Astrocyte (in vitro differentiated cells and primary cell): ENCODE results near the gene RIBC2. TPM values are rescaled to one million over a fixed set of nuclear protein-coding genes. Genes with fewer than 3 reads are reported as not detected.

Experiments
- DNase-seq: peaks from one replicate; pipeline ENCODE4 v3.0.0-alpha.2; 2010; ENCODE audit warnings: low read depth
- FAIRE-seq: peaks from 2 replicates; lab custom pipeline; 2011; peaks lifted over from hg19 to GRCh38; lab: Jason Lieb, UNC
- H2AFZ ChIP-seq: 2 replicates; pipeline ENCODE4 v1.6.0; 2012; ENCODE audit warnings: low read depth, low read length, inconsistent platforms
- H3K27ac ChIP-seq: 2 replicates; pipeline ENCODE4 v1.5.1; 2011; ENCODE audit warnings: low read depth, low read length, inconsistent platforms
- H3K27me3 ChIP-seq: 2 replicates; pipeline ENCODE4 v1.6.0; 2011; ENCODE audit warnings: low read length, inconsistent platforms; ENCODE audit not compliant: insufficient read depth
- H3K36me3 ChIP-seq: 2 replicates; pipeline ENCODE4 v1.5.1; 2011; ENCODE audit warnings: low read length, inconsistent platforms; ENCODE audit not compliant: insufficient read depth
- H3K4me1 ChIP-seq: 2 replicates; pipeline ENCODE4 v1.5.1; 2011; ENCODE audit warnings: low read length, inconsistent platforms; ENCODE audit not compliant: insufficient read depth
- H3K4me2 ChIP-seq: 2 replicates; pipeline ENCODE4 v1.6.0; 2012; ENCODE audit warnings: low read length, inconsistent platforms
- H3K4me3 ChIP-seq: 2 replicates; pipeline ENCODE4 v1.5.1; 2011; ENCODE audit warnings: low read depth, mild to moderate bottlenecking, low read length, inconsistent platforms; ENCODE audit not compliant: insufficient read depth
- H3K79me2 ChIP-seq: 2 replicates; pipeline ENCODE4 v1.6.0; 2012; ENCODE audit warnings: mild to moderate bottlenecking, low read length, inconsistent platforms; ENCODE audit not compliant: insufficient read depth
- H3K9ac ChIP-seq: 2 replicates; pipeline ENCODE4 v1.6.0; 2012; ENCODE audit warnings: mild to moderate bottlenecking, low read length, inconsistent platforms
- H3K9me3 ChIP-seq: 2 replicates; pipeline ENCODE4 v1.5.1; 2012; ENCODE audit warnings: low read depth, mild to moderate bottlenecking, low read length, inconsistent platforms; ENCODE audit not compliant: insufficient read depth
- H4K20me1 ChIP-seq: 2 replicates; pipeline ENCODE4 v1.6.0; 2012; ENCODE audit warnings: low read length, inconsistent platforms; ENCODE audit not compliant: insufficient read depth
- H3K27ac Mint-ChIP-seq: one replicate; pipeline ENCODE4 v1.8.0; 2021; ENCODE audit warnings: mild to moderate bottlenecking, mixed read lengths; ENCODE audit not compliant: unreplicated experiment
- H3K27me3 Mint-ChIP-seq: one replicate; pipeline ENCODE4 v1.8.0; 2021; ENCODE audit warnings: low read depth, mixed read lengths; ENCODE audit not compliant: unreplicated experiment
- H3K36me3 Mint-ChIP-seq: one replicate; pipeline ENCODE4 v1.8.0; 2021; ENCODE audit warnings: low read depth, mixed read lengths; ENCODE audit not compliant: unreplicated experiment
- H3K4me1 Mint-ChIP-seq: one replicate; pipeline ENCODE4 v1.8.0; 2021; ENCODE audit warnings: low read depth, mixed read lengths; ENCODE audit not compliant: unreplicated experiment
- H3K4me3 Mint-ChIP-seq: one replicate; pipeline ENCODE4 v1.8.0; 2021; ENCODE audit warnings: mild to moderate bottlenecking, moderate library complexity, mixed read lengths; ENCODE audit not compliant: unreplicated experiment
- H3K9me3 Mint-ChIP-seq: one replicate; pipeline ENCODE4 v1.8.0; 2021; ENCODE audit warnings: mild to moderate bottlenecking, mixed read lengths; ENCODE audit not compliant: unreplicated experiment
- CTCF ChIP-seq: IDR thresholded peaks from 2 replicates; pipeline ENCODE4 v1.5.1; 2011; ENCODE audit warnings: low read depth, mild to moderate bottlenecking, inconsistent platforms, low read length, moderate library complexity; ENCODE audit not compliant: insufficient read depth
- EZH2 ChIP-seq: IDR thresholded peaks from 2 replicates; pipeline ENCODE4 v1.6.1; 2012; ENCODE audit warnings: mild to moderate bottlenecking, low read length, inconsistent platforms; ENCODE audit not compliant: insufficient read depth
- total RNA-seq: library from RNA; stranded (reverse); gene quantifications from 2 replicates; pipeline ENCODE4 v1.2.1, GENCODE V29; 2021

RIBC2 gene
- total RNA-seq, 1 donor from 2014 or later = not detected

- Mint-ChIP-seq H3K27ac (no peak overlapping the region), H3K9me3 (peaks cover 11% of the 10 kb centered on the region), H3K4me1 (no peaks in the 10 kb centered on the region), H3K36me3 (peaks cover 11% of the 10 kb centered on the region), H3K27me3 (peaks cover 34% of the 10 kb centered on the region), H3K4me3 (no peak overlapping the region)
- Histone ChIP-seq H3K4me2 (no peak overlapping the region), H3K27ac (no peak overlapping the region), H3K27me3 (no peaks in the 10 kb centered on the region), H3K79me2 (no peaks in the 10 kb centered on the region), H3K36me3 (no peaks in the 10 kb centered on the region), H3K9ac (no peak overlapping the region), H2AFZ (no peak overlapping the region), H4K20me1 (no peaks in the 10 kb centered on the region), H3K4me3 (no peak overlapping the region), H3K4me1 (no peaks in the 10 kb centered on the region), H3K9me3 (no peaks in the 10 kb centered on the region)
- FAIRE-seq = no peak
- no peak for TF ChIP-seq EZH2
- no peak for TF ChIP-seq CTCF
- DNase-seq = no peak
Observed at GRCh38 chr22:45429981-45430775, 16.7 kb downstream of the RIBC2 start.

GRCh38 chr22:45430871-45431270 lies 17.4 kb downstream of the RIBC2 start:
- FAIRE-seq (no peak), DNase-seq (no peak)
- Histone ChIP-seq H3K36me3 (no peaks in the 10 kb centered on the region), H3K27me3 (no peaks in the 10 kb centered on the region), H3K4me3 (no peak overlapping the region), H2AFZ (no peak overlapping the region), H3K79me2 (no peaks in the 10 kb centered on the region), H3K4me1 (peaks cover 3% of the 10 kb centered on the region), H3K4me2 (no peak overlapping the region), H4K20me1 (no peaks in the 10 kb centered on the region), H3K9ac (no peak overlapping the region), H3K27ac (no peak overlapping the region), H3K9me3 (no peaks in the 10 kb centered on the region)
- Mint-ChIP-seq H3K27ac (no peak overlapping the region), H3K4me3 (no peak overlapping the region), H3K27me3 (peaks cover 34% of the 10 kb centered on the region), H3K36me3 (peaks cover 11% of the 10 kb centered on the region), H3K4me1 (no peaks in the 10 kb centered on the region), H3K9me3 (peaks cover 11% of the 10 kb centered on the region)
- TF ChIP-seq CTCF = no peak
- TF ChIP-seq EZH2 = no peak

- no peaks in the 10 kb centered on the region for H3K36me3 Mint-ChIP-seq
- Histone ChIP-seq H3K36me3 (no peaks in the 10 kb centered on the region), H3K4me1 (peaks cover 3% of the 10 kb centered on the region), H3K4me2 (no peak overlapping the region), H3K9ac (peak overlapping the region; percentile 2), H3K27me3 (no peaks in the 10 kb centered on the region), H3K4me3 (no peak overlapping the region), H3K27ac (no peak overlapping the region), H3K79me2 (no peaks in the 10 kb centered on the region), H3K9me3 (no peaks in the 10 kb centered on the region), H2AFZ (peak overlapping the region; percentile 70), H4K20me1 (no peaks in the 10 kb centered on the region)
- no peaks in the 10 kb centered on the region for H3K4me1 Mint-ChIP-seq
- FAIRE-seq (no peak), DNase-seq (no peak)
- peaks cover 15% of the 10 kb centered on the region for H3K27me3 Mint-ChIP-seq
- no peaks in the 10 kb centered on the region for H3K9me3 Mint-ChIP-seq
- H3K27ac Mint-ChIP-seq = no peak overlapping the region
- TF ChIP-seq EZH2 = no peak
- TF ChIP-seq CTCF = no peak
- no peak overlapping the region for H3K4me3 Mint-ChIP-seq
Observed at GRCh38 chr22:45434981-45435380, 21.5 kb downstream of the RIBC2 start.
